GM23338 (cell line): ENCODE results near the gene EYA2. TPM values are rescaled to one million over a fixed set of nuclear protein-coding genes. Genes with fewer than 3 reads are reported as not detected.

ENCODE experiments used
- ATAC-seq: fragments of 200-7000 bp; cut with Tn5 transposase; 3 replicates; pipeline ENCODE4 v1.9.1; 2020
- DNase-seq: peaks from one replicate; pipeline ENCODE4 v3.0.0-alpha.2; 2015; ENCODE audit warnings: low spot score
- H2AFZ ChIP-seq: fragments of 200-600 bp; sonication (generic); 2 replicates; pipeline ENCODE4 v1.8.0; 2016; ENCODE audit warnings: antibody characterized with exemption, mild to moderate bottlenecking, moderate library complexity
- H3F3A ChIP-seq: fragments of 200-600 bp; sonication (generic); replicated peaks from 2 replicates; pipeline ENCODE4 v1.8.0; 2017; ENCODE audit warnings: antibody characterized with exemption, mixed run types, low read depth
- H3K27ac ChIP-seq: fragments of 200-600 bp; sonication (generic); 2 replicates; pipeline ENCODE4 v1.6.1; 2016; ENCODE audit warnings: low read depth
- H3K27me3 ChIP-seq: fragments of 200-600 bp; sonication (generic); 2 replicates; pipeline ENCODE4 v1.8.0; 2016; ENCODE audit warnings: mild to moderate bottlenecking, mixed run types, moderate library complexity; ENCODE audit not compliant: insufficient read depth
- H3K36me3 ChIP-seq: fragments of 200-600 bp; sonication (generic); 2 replicates; pipeline ENCODE4 v1.8.0; 2016; ENCODE audit warnings: mild to moderate bottlenecking; ENCODE audit not compliant: insufficient read depth
- H3K4me1 ChIP-seq: fragments of 200-600 bp; sonication (generic); 2 replicates; pipeline ENCODE4 v1.8.0; 2016; ENCODE audit warnings: mild to moderate bottlenecking, moderate library complexity; ENCODE audit not compliant: insufficient read depth
- H3K4me2 ChIP-seq: fragments of 200-600 bp; sonication (generic); 2 replicates; pipeline ENCODE4 v1.7.1; 2017; ENCODE audit warnings: mixed run types
- H3K4me3 ChIP-seq: fragments of 200-600 bp; sonication (generic); 2 replicates; pipeline ENCODE4 v1.6.1; 2016; ENCODE audit warnings: mixed run types
- H3K79me2 ChIP-seq: fragments of 200-600 bp; sonication (generic); replicated peaks from 2 replicates; pipeline ENCODE4 v1.8.0; 2017; ENCODE audit warnings: mild to moderate bottlenecking; ENCODE audit not compliant: insufficient read depth
- H3K9me2 ChIP-seq: fragments of 200-600 bp; sonication (generic); 2 replicates; pipeline ENCODE4 v1.8.0; 2017; ENCODE audit not compliant: insufficient read depth
- H4K20me1 ChIP-seq: fragments of 200-600 bp; sonication (generic); replicated peaks from 2 replicates; pipeline ENCODE4 v1.8.0; 2017; ENCODE audit warnings: mild to moderate bottlenecking; ENCODE audit not compliant: insufficient read depth
- H3K27ac Mint-ChIP-seq: 2 replicates; pipeline ENCODE4 v1.8.0; 2020; ENCODE audit warnings: inconsistent platforms, mild to moderate bottlenecking, moderate library complexity, mixed read lengths
- H3K27me3 Mint-ChIP-seq: 3 replicates; pipeline ENCODE4 v1.8.0; 2022; ENCODE audit warnings: low read depth, mild to moderate bottlenecking, moderate library complexity, mixed read lengths, inconsistent platforms; ENCODE audit not compliant: insufficient read depth, poor library complexity
- H3K36me3 Mint-ChIP-seq: 3 replicates; pipeline ENCODE4 v1.8.0; 2021; ENCODE audit warnings: low read depth, mild to moderate bottlenecking, inconsistent platforms, moderate library complexity, mixed read lengths
- H3K4me1 Mint-ChIP-seq: 3 replicates; pipeline ENCODE4 v1.8.0; 2020; ENCODE audit warnings: mild to moderate bottlenecking, inconsistent platforms, mixed read lengths
- H3K4me3 Mint-ChIP-seq: 3 replicates; pipeline ENCODE4 v1.8.0; 2021; ENCODE audit warnings: moderate library complexity, mild to moderate bottlenecking, inconsistent platforms, mixed read lengths
- H3K9me3 Mint-ChIP-seq: 3 replicates; pipeline ENCODE4 v1.8.0; 2020; ENCODE audit warnings: moderate library complexity, mild to moderate bottlenecking, inconsistent platforms, mixed read lengths
- CREB1 ChIP-seq: fragments of 250-450 bp; sonication (Bioruptor Pico); IDR thresholded peaks from 2 replicates; pipeline ENCODE4 v1.5.0; 2020; ENCODE audit warnings: low read depth, mild to moderate bottlenecking, moderate library complexity
- POLR2AphosphoS5 ChIP-seq: IDR thresholded peaks from 2 replicates; pipeline ENCODE4 v1.6.1; 2016; ENCODE audit warnings: antibody characterized with exemption, low read depth
- STAT1 ChIP-seq: IDR thresholded peaks from one replicate; pipeline ENCODE4 v1.6.1; 2016; ENCODE audit warnings: antibody characterized with exemption; ENCODE audit not compliant: unreplicated experiment
- polyA plus RNA-seq: library from polyadenylated mRNA; unstranded; fragments of >200 nt; fragmentation: Nextera tagmentation; extraction: Ambion mirVana; gene quantifications from 2 replicates; pipeline ENCODE4 v1.2.1, GENCODE V29; 2016
- total RNA-seq: library from RNA; depleted of rRNA; stranded (reverse); fragments of >200 nt; shearing (Covaris generic); gene quantifications from 2 replicates; pipeline ENCODE4 v1.2.3, GENCODE V29; 2014
- TF ChIP-seq, protein P1 (sequence below): IDR thresholded peaks from one replicate; pipeline ENCODE4 v1.6.1; 2018; ENCODE audit warnings: antibody characterized with exemption; ENCODE audit not compliant: unreplicated experiment
- TF ChIP-seq, protein P2 (sequence below), 2 experiments: fragments of 200-600 bp in 1 of 2; sonication (generic) in 1 of 2; conservative IDR thresholded peaks; 2 replicates each; pipeline versions ENCODE4 v1.5.1 to v1.6.1; 2016 to 2017; ENCODE audit warnings: antibody characterized with exemption in 2 of 2, low read depth in 2 of 2, mild to moderate bottlenecking in 2 of 2, moderate library complexity in 1 of 2
- TF ChIP-seq, protein P3 (sequence below): IDR thresholded peaks from 2 replicates; pipeline ENCODE4 v1.6.1; 2016; ENCODE audit warnings: antibody characterized with exemption

Gene EYA2
- total and polyA plus RNA-seq, 2 experiments from 2014 or later: 0.50 to 0.56 TPM

DNA sequence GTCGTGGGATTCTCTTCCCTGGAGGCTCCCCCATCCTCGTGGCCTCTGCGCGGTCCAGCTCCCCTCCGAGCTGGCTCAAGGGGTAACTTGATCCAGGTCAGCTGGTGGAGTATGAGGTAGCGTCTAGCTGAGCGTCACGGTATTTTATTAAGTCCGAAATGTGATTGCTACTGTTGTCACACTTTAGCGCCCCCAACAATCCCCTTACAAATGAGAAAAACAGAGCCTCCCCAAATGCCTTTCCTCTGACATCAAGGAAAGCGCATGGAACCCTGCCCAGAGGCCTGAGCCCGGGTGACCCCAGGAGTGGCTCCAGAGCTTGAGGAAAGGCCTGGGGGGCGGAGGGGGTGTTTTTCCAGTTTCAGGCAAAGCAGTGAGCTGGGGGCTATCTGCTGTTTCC is 269.5 kb downstream of the EYA2 start (continued):
- TF ChIP-seq, protein P1, sequence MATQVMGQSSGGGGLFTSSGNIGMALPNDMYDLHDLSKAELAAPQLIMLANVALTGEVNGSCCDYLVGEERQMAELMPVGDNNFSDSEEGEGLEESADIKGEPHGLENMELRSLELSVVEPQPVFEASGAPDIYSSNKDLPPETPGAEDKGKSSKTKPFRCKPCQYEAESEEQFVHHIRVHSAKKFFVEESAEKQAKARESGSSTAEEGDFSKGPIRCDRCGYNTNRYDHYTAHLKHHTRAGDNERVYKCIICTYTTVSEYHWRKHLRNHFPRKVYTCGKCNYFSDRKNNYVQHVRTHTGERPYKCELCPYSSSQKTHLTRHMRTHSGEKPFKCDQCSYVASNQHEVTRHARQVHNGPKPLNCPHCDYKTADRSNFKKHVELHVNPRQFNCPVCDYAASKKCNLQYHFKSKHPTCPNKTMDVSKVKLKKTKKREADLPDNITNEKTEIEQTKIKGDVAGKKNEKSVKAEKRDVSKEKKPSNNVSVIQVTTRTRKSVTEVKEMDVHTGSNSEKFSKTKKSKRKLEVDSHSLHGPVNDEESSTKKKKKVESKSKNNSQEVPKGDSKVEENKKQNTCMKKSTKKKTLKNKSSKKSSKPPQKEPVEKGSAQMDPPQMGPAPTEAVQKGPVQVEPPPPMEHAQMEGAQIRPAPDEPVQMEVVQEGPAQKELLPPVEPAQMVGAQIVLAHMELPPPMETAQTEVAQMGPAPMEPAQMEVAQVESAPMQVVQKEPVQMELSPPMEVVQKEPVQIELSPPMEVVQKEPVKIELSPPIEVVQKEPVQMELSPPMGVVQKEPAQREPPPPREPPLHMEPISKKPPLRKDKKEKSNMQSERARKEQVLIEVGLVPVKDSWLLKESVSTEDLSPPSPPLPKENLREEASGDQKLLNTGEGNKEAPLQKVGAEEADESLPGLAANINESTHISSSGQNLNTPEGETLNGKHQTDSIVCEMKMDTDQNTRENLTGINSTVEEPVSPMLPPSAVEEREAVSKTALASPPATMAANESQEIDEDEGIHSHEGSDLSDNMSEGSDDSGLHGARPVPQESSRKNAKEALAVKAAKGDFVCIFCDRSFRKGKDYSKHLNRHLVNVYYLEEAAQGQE: no peak
- TF ChIP-seq, protein P2, sequence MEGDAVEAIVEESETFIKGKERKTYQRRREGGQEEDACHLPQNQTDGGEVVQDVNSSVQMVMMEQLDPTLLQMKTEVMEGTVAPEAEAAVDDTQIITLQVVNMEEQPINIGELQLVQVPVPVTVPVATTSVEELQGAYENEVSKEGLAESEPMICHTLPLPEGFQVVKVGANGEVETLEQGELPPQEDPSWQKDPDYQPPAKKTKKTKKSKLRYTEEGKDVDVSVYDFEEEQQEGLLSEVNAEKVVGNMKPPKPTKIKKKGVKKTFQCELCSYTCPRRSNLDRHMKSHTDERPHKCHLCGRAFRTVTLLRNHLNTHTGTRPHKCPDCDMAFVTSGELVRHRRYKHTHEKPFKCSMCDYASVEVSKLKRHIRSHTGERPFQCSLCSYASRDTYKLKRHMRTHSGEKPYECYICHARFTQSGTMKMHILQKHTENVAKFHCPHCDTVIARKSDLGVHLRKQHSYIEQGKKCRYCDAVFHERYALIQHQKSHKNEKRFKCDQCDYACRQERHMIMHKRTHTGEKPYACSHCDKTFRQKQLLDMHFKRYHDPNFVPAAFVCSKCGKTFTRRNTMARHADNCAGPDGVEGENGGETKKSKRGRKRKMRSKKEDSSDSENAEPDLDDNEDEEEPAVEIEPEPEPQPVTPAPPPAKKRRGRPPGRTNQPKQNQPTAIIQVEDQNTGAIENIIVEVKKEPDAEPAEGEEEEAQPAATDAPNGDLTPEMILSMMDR (conservative IDR thresholded peaks at IDR 0.05; ENCODE audit: low read depth in 2 of 2): no peak
- TF ChIP-seq CREB1 (CRISPR knock-in tag): no peak
- TF ChIP-seq, protein P3, sequence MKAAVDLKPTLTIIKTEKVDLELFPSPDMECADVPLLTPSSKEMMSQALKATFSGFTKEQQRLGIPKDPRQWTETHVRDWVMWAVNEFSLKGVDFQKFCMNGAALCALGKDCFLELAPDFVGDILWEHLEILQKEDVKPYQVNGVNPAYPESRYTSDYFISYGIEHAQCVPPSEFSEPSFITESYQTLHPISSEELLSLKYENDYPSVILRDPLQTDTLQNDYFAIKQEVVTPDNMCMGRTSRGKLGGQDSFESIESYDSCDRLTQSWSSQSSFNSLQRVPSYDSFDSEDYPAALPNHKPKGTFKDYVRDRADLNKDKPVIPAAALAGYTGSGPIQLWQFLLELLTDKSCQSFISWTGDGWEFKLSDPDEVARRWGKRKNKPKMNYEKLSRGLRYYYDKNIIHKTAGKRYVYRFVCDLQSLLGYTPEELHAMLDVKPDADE: no peak

DNA sequence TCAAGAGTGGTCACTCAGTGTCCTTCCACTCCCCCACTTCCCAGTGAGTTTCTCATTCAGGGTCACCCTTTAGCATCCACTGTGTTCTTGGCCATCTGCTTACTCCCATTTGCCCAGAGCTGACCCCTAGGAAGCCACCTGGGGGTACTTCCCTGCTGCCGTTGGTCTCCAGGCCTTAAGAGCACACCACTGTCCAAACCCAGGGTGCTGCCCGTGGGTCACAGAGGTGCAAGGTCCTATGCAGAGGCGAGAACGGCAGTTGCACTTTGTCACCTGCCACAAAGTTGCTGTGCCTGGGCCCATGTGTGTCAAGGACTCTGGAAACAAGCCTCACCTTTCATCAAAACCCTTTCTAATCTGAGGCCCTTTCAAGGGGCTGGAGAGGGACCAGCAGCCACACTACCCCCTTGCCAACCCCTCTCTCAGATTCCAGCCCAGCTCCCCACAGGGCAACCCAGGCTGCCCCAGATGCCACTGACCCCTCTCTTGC is 270.8 kb downstream of the EYA2 start:
- Histone ChIP-seq H3K4me1 (no peaks in the 10 kb centered on the region), H3K27ac (no peak overlapping the region), H3K27me3 (no peaks in the 10 kb centered on the region), H3K4me3 (no peak overlapping the region), H3K79me2 (no peaks in the 10 kb centered on the region), H3K36me3 (no peaks in the 10 kb centered on the region; the same call in 1 of the 2 replicates), H3K9me2 (0 out of 2 replicates have a peak, but pooled peaks cover 5% of the 10 kb centered on the region), H2AFZ (no peak overlapping the region), H4K20me1 (no peaks in the 10 kb centered on the region), H3K4me2 (no peak overlapping the region), H3F3A (no peaks in the 10 kb centered on the region)
- peaks cover 3% of the 10 kb centered on the region; the same call in 2 of the 3 replicates for H3K9me3 Mint-ChIP-seq
- ATAC-seq (no peak), DNase-seq (no peak)
- no peak overlapping the region for H3K4me3 Mint-ChIP-seq
- no peaks in the 10 kb centered on the region; the same call in 2 of the 3 replicates for H3K4me1 Mint-ChIP-seq
- TF ChIP-seq, protein P1: no peak
- TF ChIP-seq POLR2AphosphoS5 (no peak), STAT1 (no peak), CREB1 (CRISPR knock-in tag) (no peak)
- H3K27ac Mint-ChIP-seq: no peak overlapping the region
- no peaks in the 10 kb centered on the region for H3K27me3 Mint-ChIP-seq
- no peaks in the 10 kb centered on the region for H3K36me3 Mint-ChIP-seq
